BLaER1 treated with 17β-estradiol and CSF1 and Interleukin-3, amounts not matched to agents 10 nM and 100 nM (cell line): ENCODE measurements around the gene SIK3.

Source experiments
- H3K27ac ChIP-seq, 11 experiments: shearing (Covaris generic); formaldehyde crosslinking; 2 replicates each; pipeline ENCODE4 v1.8.1; 2022
- H3K27me3 ChIP-seq, 11 experiments: shearing (Covaris generic); formaldehyde crosslinking; 2 replicates each; pipeline ENCODE4 v1.8.1; 2022
- H3K36me3 ChIP-seq, 11 experiments: shearing (Covaris generic); formaldehyde crosslinking; 2 replicates each; pipeline ENCODE4 v1.8.1; 2022
- H3K4me1 ChIP-seq, 10 experiments: shearing (Covaris generic); formaldehyde crosslinking; 2 replicates each; pipeline ENCODE4 v1.8.1; 2022
- H3K4me2 ChIP-seq, 11 experiments: shearing (Covaris generic); formaldehyde crosslinking; 2 replicates each; pipeline ENCODE4 v1.8.1; 2022
- H3K4me3 ChIP-seq, 10 experiments: shearing (Covaris generic); formaldehyde crosslinking; 2 replicates each; pipeline ENCODE4 v1.8.1; 2022
- H3K9ac ChIP-seq, 11 experiments: shearing (Covaris generic); formaldehyde crosslinking; 2 replicates each; pipeline ENCODE4 v1.8.1; 2022
- H3K9me3 ChIP-seq, 11 experiments: shearing (Covaris generic); formaldehyde crosslinking; replicated peaks in 1 of 11; 2 replicates each; pipeline ENCODE4 v1.8.1; 2022
- H4K20me1 ChIP-seq, 11 experiments: shearing (Covaris generic); formaldehyde crosslinking; 2 replicates each; pipeline ENCODE4 v1.8.1; 2022
- Cebpa-rat ChIP-seq, 11 experiments: shearing (Covaris generic); IDR thresholded peaks; 2 replicates each; pipeline ENCODE4 v1.8.1; 2022

Gene SIK3

GRCh38 chr11:116958246-116958645 lies 140.0 kb downstream of the SIK3 start:
- no peak for TF ChIP-seq Cebpa-rat (IDR thresholded peaks at IDR 0.05)
- Histone ChIP-seq H3K9ac (no peak overlapping the region), H3K27ac (no peak overlapping the region), H3K9me3 (no peaks in the 10 kb centered on the region), H3K36me3 (peaks cover 21 to 57% (median 41%) of the 10 kb centered on the region in 11 experiments), H3K4me3 (no peak overlapping the region), H3K4me1 (peaks cover 0 to 25% (median 5%) of the 10 kb centered on the region in 10 experiments; a peak in 8 of 20 replicates), H3K27me3 (no peaks in the 10 kb centered on the region), H4K20me1 (peaks cover 38 to 67% (median 53%) of the 10 kb centered on the region in 11 experiments; a peak in 20 of 22 replicates), H3K4me2 (peak overlapping the region in 3 of 11 experiments; percentile 2 to 20 (median 19); a peak in 3 of 22 replicates)

- Histone ChIP-seq H3K27me3 (no peaks in the 10 kb centered on the region), H4K20me1 (peaks cover 21 to 49% (median 37%) of the 10 kb centered on the region in 11 experiments; a peak in 20 of 22 replicates), H3K4me2 (no peak overlapping the region), H3K27ac (no peak overlapping the region), H3K4me1 (peaks cover 0 to 25% (median 5%) of the 10 kb centered on the region in 10 experiments; a peak in 8 of 20 replicates), H3K4me3 (no peak overlapping the region), H3K9me3 (no peaks in the 10 kb centered on the region), H3K9ac (no peak overlapping the region), H3K36me3 (peaks cover 22 to 78% (median 52%) of the 10 kb centered on the region in 11 experiments)
- no peak for TF ChIP-seq Cebpa-rat (IDR thresholded peaks at IDR 0.05)
Measured at GRCh38 chr11:116955949-116956348, 142.3 kb downstream of the SIK3 start.

- no peak overlapping the region for H3K9ac ChIP-seq
- H3K27ac ChIP-seq = no peak overlapping the region
- H3K9me3 ChIP-seq = no peaks in the 10 kb centered on the region
- peaks cover 0 to 25% (median 5%) of the 10 kb centered on the region in 10 experiments; a peak in 8 of 20 replicates for H3K4me1 ChIP-seq
- no peak overlapping the region for H3K4me2 ChIP-seq
- no peak overlapping the region for H3K4me3 ChIP-seq
- peaks cover 17 to 45% (median 33%) of the 10 kb centered on the region in 11 experiments; a peak in 19 of 22 replicates for H4K20me1 ChIP-seq
- H3K27me3 ChIP-seq = no peaks in the 10 kb centered on the region
- peaks cover 26 to 82% (median 56%) of the 10 kb centered on the region in 11 experiments for H3K36me3 ChIP-seq
- TF ChIP-seq Cebpa-rat (IDR thresholded peaks at IDR 0.05) = no peak
Measured at GRCh38 chr11:116955548-116955947, 142.7 kb downstream of the SIK3 start.

GRCh38 chr11:116953530-116954285 lies 144.5 kb downstream of the SIK3 start:
- no peak for TF ChIP-seq Cebpa-rat (IDR thresholded peaks at IDR 0.05)
- no peaks in the 10 kb centered on the region for H3K9me3 ChIP-seq
- no peaks in the 10 kb centered on the region for H3K27me3 ChIP-seq
- H3K9ac ChIP-seq = no peak overlapping the region
- H3K27ac ChIP-seq = no peak overlapping the region
- H4K20me1 ChIP-seq = peaks cover 6 to 27% (median 15%) of the 10 kb centered on the region in 11 experiments; a peak in 17 of 22 replicates
- peak overlapping the region in 2 of 11 experiments; percentile 18 to 45; a peak in 2 of 22 replicates for H3K4me2 ChIP-seq
- H3K4me1 ChIP-seq = peaks cover 0 to 35% (median 8%) of the 10 kb centered on the region in 10 experiments; a peak in 11 of 20 replicates
- H3K36me3 ChIP-seq = peaks cover 42 to 83% (median 70%) of the 10 kb centered on the region in 11 experiments
- H3K4me3 ChIP-seq = no peak overlapping the region

GRCh38 chr11:116951762-116952161 lies 146.5 kb downstream of the SIK3 start:
- Histone ChIP-seq H3K4me1 (peaks cover 0 to 39% (median 12%) of the 10 kb centered on the region in 10 experiments; a peak in 11 of 20 replicates), H3K4me3 (no peak overlapping the region), H4K20me1 (peaks cover 0 to 7% (median 0%) of the 10 kb centered on the region in 11 experiments; a peak in 3 of 22 replicates), H3K27me3 (no peaks in the 10 kb centered on the region), H3K4me2 (no peak overlapping the region), H3K9me3 (no peaks in the 10 kb centered on the region), H3K36me3 (peaks cover 46 to 86% (median 72%) of the 10 kb centered on the region in 11 experiments), H3K27ac (no peak overlapping the region), H3K9ac (no peak overlapping the region)
- no peak for TF ChIP-seq Cebpa-rat (IDR thresholded peaks at IDR 0.05)

GRCh38 chr11:116950210-116950609 lies 148.0 kb downstream of the SIK3 start:
- H3K4me1 ChIP-seq = peaks cover 0 to 39% (median 9%) of the 10 kb centered on the region in 10 experiments; a peak in 10 of 20 replicates
- no peak overlapping the region for H3K9ac ChIP-seq
- peak overlapping the region in 2 of 11 experiments; percentile 43 to 66; a peak in 2 of 22 replicates for H3K27ac ChIP-seq
- H4K20me1 ChIP-seq = 0 out of 22 replicates have a peak, but pooled peaks cover 0 to 4% (median 0%) of the 10 kb centered on the region in 11 experiments
- no peak for TF ChIP-seq Cebpa-rat (IDR thresholded peaks at IDR 0.05)
- no peaks in the 10 kb centered on the region for H3K27me3 ChIP-seq
- H3K4me3 ChIP-seq = no peak overlapping the region
- no peaks in the 10 kb centered on the region for H3K9me3 ChIP-seq
- H3K36me3 ChIP-seq = peaks cover 35 to 74% (median 60%) of the 10 kb centered on the region in 11 experiments
- H3K4me2 ChIP-seq = peak overlapping the region in 2 of 11 experiments; percentile 66 to 69; a peak in 3 of 22 replicates

GRCh38 chr11:116948391-116948790 lies 149.8 kb downstream of the SIK3 start:
- no peak for TF ChIP-seq Cebpa-rat (IDR thresholded peaks at IDR 0.05)
- H3K9ac ChIP-seq = peak overlapping the region in 2 of 11 experiments; percentile 23 to 30; a peak in 1 of 22 replicates
- H3K27ac ChIP-seq = peak overlapping the region in 5 of 11 experiments; percentile 43 to 66 (median 53); a peak in 8 of 22 replicates
- H3K4me2 ChIP-seq = peak overlapping the region in 5 of 11 experiments; percentile 45 to 76 (median 66); a peak in 10 of 22 replicates
- H4K20me1 ChIP-seq = 0 out of 22 replicates have a peak, but pooled peaks cover 0 to 4% (median 0%) of the 10 kb centered on the region in 11 experiments
- H3K27me3 ChIP-seq = no peaks in the 10 kb centered on the region
- no peaks in the 10 kb centered on the region for H3K9me3 ChIP-seq
- peaks cover 26 to 71% (median 51%) of the 10 kb centered on the region in 11 experiments for H3K36me3 ChIP-seq
- H3K4me1 ChIP-seq = peaks cover 0 to 29% (median 9%) of the 10 kb centered on the region in 10 experiments; a peak in 10 of 20 replicates
- H3K4me3 ChIP-seq = peak overlapping the region in 1 of 10 experiments; percentile 21; a peak in 1 of 20 replicates

GRCh38 chr11:116946414-116946813 lies 151.8 kb downstream of the SIK3 start:
- Histone ChIP-seq H3K36me3 (peaks cover 29 to 68% (median 42%) of the 10 kb centered on the region in 11 experiments; a peak in 21 of 22 replicates), H3K4me2 (no peak overlapping the region), H4K20me1 (no peaks in the 10 kb centered on the region), H3K27me3 (no peaks in the 10 kb centered on the region), H3K4me1 (peaks cover 0 to 29% (median 9%) of the 10 kb centered on the region in 10 experiments; a peak in 10 of 20 replicates), H3K4me3 (no peak overlapping the region), H3K27ac (no peak overlapping the region), H3K9me3 (no peaks in the 10 kb centered on the region), H3K9ac (no peak overlapping the region)
- no peak for TF ChIP-seq Cebpa-rat (IDR thresholded peaks at IDR 0.05)

- Histone ChIP-seq H3K4me2 (peak overlapping the region in 4 of 11 experiments; percentile 43 to 83 (median 78); a peak in 8 of 22 replicates), H3K9me3 (no peaks in the 10 kb centered on the region), H3K4me3 (no peak overlapping the region)
Measured at GRCh38 chr11:116939499-116939898, 158.7 kb downstream of the SIK3 start.

More at GRCh38 chr11:116939499-116939898, 158.7 kb downstream of the SIK3 start:
- peaks cover 0 to 24% (median 2%) of the 10 kb centered on the region in 10 experiments; a peak in 10 of 20 replicates for H3K4me1 ChIP-seq
- H3K9ac ChIP-seq = no peak overlapping the region
- no peaks in the 10 kb centered on the region; a peak in 1 of 22 replicates for H4K20me1 ChIP-seq
- no peak overlapping the region; a peak in 1 of 22 replicates for H3K27ac ChIP-seq
- H3K27me3 ChIP-seq = no peaks in the 10 kb centered on the region
- TF ChIP-seq Cebpa-rat (IDR thresholded peaks at IDR 0.05) = no peak
- peaks cover 4 to 67% (median 21%) of the 10 kb centered on the region in 11 experiments; a peak in 17 of 22 replicates for H3K36me3 ChIP-seq
